NK-92 (cell line): ENCODE results near the gene HMGCS2.

Source experiments
- DNase-seq: peaks from one replicate; lab custom pipeline; 2025; ENCODE audit not compliant: unreplicated experiment; lab: John Stamatoyannopoulos, UW

Gene HMGCS2

DNA sequence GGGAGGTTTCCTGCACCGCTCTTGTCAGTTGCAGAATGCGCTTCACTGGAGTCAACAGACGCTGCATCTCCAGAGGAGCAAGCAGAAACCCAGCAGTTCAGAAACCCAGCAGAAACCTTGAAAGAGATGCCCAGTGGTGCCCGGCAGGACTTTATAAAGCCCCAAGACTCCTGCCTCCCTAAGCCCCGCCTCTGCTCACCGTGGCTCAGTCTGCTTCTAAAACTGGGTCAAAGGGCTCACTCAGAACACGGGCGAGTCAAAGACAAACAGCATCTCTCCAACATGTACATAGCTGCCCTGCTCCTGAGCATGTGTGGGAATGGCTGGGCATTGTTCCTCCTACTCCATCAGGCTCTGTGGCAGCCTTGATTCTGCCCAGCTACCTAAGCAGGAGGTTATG is at the start of gene HMGCS2:
HMGCS2 (minus strand) TSS at position 128 of the 400 bp plus-strand sequence; CDS start at position 67, 61 bp downstream.
- no peak for DNase-seq

DNA sequence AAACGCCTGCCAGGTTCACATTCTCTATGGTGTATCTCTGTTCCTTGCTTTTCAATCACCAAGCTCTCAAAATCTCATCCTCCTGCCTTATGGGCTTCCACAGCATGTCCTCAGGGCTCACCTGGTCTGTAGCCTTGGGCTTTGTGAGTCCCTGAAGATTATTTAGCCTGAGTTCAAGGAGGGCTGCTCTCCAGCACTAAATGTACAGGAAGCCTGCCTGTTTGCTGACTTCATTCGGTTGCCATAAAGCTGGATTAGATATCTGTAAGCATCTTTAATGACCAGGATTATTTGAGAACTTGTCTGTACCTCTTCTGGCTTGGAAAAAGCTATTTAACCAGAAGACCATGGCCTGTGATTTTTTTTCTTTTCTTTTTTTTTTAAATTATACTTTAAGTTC is 49.5 kb upstream of the HMGCS2 start:
- DNase-seq = no peak

DNA sequence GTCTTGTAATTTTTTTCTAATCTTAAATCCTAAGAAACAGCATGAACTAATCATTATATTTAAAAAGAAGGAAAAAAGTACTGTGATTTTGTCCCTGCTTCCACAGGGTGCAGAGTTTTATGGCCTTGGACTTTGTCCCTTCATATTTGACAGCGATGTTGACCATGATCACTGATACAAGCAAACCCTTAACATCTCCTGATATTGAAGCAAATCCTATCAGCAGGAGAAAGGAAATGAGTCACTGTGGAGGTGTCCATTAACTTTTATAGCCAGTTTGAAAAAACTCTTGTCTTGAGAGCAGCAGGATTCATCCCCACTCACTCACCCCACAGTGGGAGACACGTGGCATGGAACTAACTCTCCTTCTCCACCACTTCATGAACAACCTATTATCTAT is 47.7 kb upstream of the HMGCS2 start:
- DNase-seq = no peak

DNA sequence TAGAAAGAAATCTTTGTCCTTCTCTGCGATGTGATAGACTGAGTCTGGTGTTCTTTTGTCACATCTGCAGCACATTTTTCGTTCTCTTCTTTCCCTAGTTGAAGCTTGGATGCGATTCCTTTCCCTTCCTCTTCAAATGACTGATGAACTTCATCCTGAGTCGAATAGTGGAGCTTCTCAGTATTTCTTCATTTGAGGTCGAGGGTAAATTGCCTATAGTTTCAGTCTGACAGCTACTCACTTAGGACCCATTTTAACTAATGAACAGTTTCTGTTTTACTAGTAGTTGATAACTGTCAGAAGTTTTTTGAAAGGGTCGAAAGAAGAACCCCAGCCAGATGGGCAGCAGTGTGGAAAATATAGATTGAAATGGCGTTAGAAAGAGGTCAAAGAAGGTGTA is 47.2 kb upstream of the HMGCS2 start:
- no peak for DNase-seq

DNA sequence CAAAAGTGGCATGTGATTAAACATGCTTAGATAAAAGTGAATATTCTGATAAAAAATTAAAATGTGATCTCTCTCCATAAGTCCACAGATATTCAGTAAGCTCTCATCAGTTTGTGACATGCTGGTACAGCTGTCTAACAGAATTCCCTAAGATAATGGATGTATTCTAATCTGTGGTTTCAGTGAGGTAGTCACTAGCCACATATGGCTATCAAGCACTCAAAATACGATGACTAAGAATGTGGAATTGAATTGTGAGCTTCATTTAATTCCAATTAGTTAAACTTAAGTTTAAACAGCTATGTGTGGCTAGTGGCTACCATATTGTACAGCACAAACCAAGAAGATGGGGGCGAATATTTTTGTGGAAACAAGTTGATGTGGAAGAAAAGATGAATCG is 46.7 kb upstream of the HMGCS2 start:
- no peak for DNase-seq

DNA sequence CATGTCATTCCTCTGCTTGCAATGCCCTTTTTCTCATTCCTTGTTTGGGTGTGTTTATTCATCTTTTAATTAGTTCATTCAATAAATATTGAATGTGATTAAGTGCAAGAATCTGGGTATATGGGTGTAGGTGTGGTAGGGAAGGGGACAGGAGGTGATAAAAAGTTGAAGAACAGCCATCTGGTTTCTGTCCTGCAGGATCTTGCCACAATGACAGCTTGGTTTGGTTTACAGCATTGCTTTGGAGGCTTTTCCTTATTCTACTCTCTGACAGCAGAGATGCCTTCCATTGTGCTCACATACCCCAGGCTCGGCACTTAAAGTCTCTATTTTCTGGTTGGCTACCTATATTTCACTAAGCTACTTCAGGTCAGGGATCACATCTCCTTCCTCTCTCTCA is 45.6 kb upstream of the HMGCS2 start:
- no peak for DNase-seq

DNA sequence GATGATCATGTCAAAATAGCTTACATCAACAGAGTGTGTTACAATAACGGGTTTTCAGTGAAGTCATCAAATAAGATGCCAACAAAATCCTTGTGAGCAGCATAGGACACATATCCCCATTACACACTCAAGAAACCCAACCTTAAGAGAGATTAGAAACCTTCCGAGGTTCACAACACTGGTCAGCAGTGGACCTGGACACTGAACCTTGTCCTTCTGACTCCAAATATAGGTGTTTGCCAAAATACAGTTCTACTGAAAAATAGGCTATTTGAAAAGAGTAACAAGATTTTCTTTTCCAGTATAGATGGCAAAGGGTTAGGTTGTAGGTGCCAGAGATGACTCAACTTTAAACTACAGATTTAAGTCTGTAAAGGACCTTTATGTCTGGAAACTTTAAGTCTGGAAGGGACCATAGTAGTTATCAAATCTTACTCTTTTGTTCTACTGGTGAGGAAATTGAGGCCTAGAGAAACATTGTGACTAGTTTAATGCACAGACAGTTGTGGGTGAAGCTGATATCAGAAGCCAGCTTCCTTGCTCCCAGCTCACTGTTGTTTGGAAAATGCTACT is 43.4 kb upstream of the HMGCS2 start:
- no peak for DNase-seq

DNA sequence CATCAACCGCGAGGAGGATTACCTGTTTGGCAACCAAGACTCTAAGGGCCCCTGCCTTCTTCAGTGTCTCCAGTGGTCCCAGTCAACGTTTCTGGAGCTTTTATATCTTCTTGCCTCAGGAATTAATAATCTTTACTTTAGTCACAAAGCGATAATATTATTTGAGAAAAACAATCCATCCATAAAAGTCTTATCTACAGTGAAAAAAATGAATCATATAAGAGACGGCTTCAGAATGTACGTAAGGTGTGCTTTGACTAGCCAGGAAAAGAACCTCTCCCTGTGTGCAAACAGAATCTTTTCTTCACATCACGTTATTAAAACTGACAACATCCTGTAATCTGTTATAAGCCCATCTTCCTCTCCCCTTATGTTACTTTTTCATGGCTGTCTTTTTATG is 42.7 kb upstream of the HMGCS2 start, which contains the start of gene REG4:
REG4 (minus strand) TSS at position 74 of the 400 bp plus-strand sequence. CDS start 2,691 bp downstream, outside the sequence.
- no peak for DNase-seq

DNA sequence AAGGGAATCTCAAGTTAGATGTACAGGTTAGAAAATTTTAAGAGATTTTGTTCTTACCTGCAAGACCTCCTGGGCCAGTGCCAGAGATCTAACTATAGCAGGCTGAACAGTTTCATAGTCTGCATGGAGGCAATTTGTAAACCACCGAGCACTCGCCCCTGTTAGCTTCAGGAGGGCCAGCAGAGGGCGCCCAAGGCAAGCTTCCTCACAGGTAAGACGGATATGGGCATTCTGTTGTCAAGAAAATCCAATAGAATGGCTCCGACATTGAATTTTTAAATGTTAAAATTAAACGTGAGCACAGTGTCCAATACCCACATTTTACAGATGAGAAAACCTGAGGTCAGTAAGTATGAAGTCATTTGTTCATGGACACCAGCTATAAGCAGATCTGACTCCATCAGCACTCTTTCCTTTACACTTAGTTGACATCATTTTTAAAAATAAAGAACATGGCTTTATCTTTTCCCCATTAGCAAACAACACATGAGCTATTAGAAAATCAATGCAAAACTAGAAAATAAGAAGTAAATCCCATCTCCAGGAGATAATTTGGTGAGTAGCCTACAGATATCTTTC is 40.4 kb upstream of the HMGCS2 start:
- no peak for DNase-seq

DNA sequence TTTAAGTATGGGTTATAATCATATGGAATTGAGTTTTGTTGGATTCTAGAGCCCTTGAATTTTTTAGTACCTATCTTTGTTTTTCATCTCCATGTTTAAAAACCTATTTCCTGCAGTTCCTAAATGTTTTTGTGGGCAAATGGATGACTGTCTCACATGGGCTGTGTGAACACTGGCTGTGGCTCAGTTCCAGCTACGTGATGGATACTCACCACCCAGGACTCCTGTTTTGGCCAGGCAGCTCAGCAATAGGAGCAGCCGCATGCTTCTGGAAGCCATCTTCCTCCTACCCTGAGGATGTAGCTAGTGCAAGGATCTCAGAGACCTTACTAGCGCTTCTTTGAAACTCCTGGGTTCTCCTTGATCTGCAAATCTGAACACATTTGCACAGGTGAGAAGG is 39.8 kb upstream of the HMGCS2 start:
- DNase-seq = no peak

DNA sequence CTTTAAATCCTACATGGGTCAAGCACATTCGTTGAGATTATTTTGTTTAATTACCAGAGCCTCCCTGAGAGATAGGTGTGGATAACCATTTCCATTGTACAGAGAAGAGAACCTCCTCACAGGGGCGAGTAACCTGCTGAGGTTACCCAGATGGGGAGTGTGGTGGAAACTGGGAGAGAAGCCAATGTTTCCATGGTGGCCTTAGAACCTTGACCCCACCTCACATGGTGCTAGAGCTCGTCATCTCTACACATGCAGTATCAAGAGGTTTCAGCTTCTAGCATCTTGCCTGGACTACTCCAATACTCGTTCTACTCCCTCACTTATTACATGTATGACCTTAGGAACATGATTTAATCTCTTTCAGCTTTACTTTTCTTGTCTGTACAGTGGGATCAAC is 37.8 kb upstream of the HMGCS2 start:
- no peak for DNase-seq

DNA sequence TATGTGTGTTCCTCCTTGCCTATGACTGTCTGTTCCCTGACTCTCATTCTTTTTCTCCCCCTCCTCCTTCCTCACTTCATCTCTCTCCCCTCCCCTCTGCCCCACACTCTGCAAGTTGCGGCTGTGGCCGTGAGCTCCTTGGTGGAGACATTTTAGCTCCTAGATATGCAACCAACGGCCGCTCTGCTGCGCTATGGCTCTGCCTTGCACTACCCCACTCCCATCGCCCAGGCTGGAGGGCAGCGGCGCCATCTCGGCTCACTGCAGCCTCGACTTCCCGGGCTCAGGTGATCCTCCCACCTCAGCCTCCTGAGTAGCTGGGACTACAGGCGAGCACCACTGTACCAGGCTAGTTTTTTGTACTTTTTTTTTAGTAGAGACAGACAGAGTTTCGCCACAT is 37.0 kb upstream of the HMGCS2 start:
- DNase-seq = no peak

DNA sequence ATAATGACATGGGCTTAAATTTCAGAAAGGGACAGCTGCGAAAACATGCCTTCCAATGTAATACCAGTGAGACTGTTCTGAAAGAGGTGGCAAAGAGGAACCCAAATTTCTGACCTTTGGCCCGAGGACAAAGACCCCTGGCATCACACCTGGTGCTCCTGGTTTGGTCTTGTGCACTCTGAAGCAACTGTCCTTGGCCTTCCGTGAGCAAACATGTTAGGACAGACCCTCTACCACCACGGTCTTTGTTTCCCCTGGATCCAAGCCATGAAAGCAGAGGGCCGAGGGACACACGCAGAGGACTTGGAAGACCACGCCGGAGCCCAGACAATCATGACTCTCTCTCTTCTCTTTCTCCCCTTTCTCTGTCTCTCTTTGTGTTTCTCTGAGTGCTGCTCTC is 36.5 kb upstream of the HMGCS2 start:
- DNase-seq = no peak

DNA sequence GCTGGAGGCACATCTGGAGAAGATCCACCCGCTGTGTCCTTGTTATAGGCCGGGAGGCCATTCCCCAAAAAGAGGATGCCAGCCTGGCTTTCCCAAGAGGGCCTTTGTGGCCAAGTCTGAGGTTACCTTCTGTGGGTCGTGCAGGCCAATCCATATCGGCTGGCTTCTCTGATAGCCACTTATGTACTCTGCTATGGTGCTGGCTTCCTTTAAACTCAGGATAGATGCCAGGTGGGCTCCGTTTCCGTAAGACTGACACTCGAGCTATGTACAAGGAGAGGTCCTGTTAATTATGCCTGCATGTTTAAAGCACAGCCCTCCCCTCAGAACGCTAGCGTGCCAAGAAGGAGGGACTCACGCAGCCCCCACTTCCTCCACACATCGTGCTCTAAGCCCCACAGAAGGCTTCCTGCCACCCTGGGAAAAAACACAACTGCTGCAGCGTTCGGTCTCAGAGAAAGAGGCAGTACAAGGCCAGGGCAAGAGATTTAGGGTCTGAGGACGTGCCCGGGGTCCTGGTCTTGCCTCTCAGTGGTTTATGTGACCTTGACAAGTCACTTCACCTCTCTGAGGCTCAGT is 31.0 kb upstream of the HMGCS2 start:
- DNase-seq = no peak

DNA sequence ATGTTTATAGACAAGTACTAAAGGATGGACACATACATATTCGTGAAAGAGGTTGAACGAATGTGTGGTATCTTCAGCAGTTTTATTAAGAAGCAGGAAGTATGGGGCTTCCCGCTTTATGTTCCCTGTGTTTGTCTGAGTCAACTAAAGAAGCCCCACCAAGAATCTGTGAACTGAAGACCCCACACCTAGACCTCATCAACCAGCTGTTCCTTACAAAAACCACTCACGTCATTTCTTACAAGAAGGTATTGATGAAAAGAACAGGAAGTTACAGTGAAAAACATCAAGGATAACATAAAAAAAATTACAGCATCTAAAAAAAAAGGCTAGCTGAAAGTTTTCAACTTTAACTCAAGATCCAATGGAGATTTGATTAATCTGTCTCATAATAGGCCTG is 30.3 kb upstream of the HMGCS2 start:
- DNase-seq = no peak

DNA sequence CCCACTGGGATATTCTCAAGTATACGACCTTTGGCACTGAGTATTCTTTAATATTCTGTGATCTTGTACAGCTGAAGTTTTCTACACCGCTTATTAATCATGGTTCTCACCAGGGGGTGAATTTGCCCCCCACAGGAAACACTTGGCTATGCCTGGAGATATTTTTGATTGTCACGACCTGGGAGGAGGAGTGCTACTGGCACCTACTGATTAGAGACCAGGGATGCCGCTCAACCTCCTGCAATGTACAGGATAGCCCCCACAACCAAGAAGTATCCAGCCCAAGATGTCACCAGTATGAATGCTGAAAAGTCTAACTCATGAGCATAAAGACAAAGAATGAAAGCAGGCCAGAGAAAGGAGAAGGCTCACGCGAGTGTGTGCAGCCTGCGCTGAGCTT is 28.9 kb upstream of the HMGCS2 start:
- DNase-seq = no peak

DNA sequence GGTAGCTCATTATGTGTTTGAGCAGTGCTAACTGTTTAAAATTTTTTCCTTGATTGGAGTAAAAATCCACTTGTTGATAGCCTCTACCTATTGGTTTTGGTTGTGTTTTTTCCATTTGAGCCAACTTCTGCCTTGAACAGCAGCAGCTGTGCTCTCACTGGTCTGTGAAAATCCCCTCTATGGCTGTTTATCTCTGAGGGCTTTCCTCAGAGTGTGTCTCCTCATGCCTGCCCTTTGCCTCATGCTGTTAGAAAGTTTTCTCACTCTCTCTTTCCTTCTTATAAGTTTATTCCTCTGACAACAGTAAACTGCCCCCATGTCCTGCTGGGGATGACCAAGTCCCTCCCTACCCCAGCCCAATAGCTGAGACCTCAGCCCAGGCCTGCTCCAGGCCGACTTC is 28.5 kb upstream of the HMGCS2 start:
- no peak for DNase-seq

DNA sequence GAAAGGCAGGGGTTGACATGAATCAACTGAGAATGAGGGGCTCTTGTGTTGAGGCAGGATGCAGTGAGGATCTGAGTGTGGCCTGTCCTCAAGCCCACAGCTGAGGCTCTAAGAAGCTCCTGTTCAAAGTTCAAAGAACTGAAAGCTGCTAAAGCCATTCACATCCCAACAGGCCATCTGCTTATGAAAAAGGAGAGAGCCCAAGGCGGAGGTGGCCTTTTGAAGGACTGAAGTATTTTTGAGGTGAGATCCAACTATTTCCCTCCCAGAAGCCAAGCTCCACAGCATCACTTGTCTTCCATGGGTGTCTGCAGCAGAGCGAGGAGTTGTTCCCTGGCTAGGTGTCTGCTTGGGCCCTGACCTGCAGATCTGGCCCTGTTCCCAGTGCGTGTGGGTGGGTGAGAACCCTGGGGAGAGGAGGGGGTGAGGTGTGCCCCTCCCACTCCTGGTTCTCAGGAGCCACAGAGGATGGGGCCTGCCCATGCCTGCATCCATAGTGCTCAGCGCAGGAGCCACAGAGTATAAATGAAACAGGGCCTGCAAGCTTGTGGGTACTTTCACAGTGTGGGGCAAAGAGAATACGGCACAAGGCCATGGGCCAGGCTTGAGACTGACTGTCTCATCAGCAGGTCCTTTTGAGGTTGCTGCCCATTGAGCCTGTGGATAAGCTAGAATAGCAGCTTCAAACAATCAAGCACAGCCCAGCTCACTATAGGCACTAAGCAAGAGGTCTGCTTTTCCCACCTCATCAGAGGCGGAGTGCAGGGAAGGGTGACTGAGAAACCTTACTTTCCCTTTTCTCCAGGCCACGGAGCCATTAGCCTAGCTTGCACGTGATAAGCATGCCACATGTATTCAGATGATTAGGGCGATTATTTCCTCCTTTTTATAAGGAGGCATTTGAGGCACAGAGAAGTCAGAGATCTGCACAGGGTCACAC is 26.8 kb upstream of the HMGCS2 start:
- no peak for DNase-seq

DNA sequence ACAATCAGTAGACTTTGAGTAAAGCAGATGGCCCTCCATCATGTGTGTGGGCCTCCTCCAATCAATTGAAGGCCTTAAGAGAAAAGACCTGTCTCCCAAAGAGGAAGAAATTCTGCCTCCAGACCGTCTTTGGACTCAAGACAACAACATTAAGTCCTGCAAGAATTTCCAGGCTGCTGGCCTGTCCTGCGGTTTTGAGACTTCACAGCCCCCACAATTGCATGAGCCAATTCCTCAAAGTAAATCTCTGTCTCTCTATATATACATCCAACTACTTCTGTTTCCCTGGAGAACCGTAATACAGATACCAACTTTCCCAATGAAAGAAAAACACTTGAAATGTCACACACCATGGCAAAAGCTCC is 26.2 kb upstream of the HMGCS2 start:
- no peak for DNase-seq

DNA sequence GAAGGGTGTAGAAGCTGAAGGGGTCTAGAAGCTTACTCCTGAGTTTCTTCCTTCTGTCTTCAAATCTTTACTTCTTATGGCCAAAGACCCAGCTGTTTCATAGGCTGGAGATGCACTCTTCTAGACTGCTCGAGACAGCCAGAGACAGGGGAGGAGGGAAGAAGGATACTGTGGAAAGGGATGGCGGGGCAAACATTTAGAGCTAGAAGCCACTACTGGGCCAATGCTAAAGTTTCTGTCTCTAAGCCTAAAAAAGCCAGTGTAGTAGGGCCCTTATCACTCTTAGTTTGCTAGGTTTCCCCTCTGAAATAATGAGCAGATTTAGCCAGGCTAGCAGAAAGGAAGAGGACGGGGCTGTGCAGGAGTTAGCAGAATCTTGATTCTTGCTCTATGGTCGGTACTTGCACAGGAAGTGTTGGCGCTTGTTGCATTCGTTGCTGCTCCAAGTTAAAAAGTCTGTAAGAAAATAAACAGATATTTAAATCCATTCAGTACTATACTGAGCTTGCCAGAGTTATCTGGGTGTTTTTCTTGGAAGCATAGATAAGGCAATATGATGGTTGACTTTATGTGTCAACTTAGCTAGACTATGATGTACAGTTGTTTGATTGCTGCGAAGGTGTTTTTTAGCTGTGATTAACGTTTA is 25.6 kb upstream of the HMGCS2 start:
- DNase-seq = no peak

DNA sequence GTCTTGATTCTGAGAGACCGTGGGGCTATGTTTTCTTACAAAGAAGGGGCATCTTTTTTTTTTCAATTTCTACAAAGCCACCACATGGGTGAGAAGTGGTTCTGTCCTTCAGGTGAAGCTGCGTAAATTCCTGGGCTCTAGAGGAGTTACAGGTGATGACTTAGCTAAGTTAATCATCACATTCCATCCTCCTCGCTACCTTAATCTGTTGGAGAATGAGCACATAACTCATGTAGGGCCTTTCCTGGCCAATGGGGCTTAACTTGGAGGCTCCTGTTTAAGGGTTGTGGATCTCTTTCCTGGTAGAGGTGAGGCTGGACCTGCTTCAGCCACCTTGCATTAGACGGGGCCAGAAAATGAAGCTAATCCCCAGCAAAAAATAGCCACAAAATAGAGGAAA is 22.7 kb upstream of the HMGCS2 start:
- no peak for DNase-seq
